Left forelimb (tissue), 1 donor: ENCODE results near the gene ARFGEF2.
"Not testable (repeated sequence)": the region's sequence is repeated elsewhere in the genome, so short reads cannot be mapped to it uniquely, and the experiment has no call there.

ENCODE experiments used
- DNase-seq: peaks from one replicate; pipeline ENCODE4 v3.0.0-alpha.2; 2018; ENCODE audit warnings: low spot score

ARFGEF2 gene

GRCh38 chr20:48930035-48930434 lies 8.5 kb downstream of the ARFGEF2 start:
- no peak for DNase-seq

- DNase-seq: no peak
These were observed 9.4 kb downstream of the ARFGEF2 start for GRCh38 chr20:48930878-48931277.

GRCh38 chr20:48931527-48932374 lies 10.2 kb downstream of the ARFGEF2 start:
- DNase-seq: no peak

- no peak for DNase-seq
These were observed 10.9 kb downstream of the ARFGEF2 start for GRCh38 chr20:48932375-48932941.

GRCh38 chr20:48933017-48933766 lies 11.7 kb downstream of the ARFGEF2 start:
- no peak for DNase-seq

- DNase-seq: not testable (repeated sequence)
These were observed 12.9 kb downstream of the ARFGEF2 start for GRCh38 chr20:48934273-48934877.

GRCh38 chr20:48934966-48935365 lies 13.5 kb downstream of the ARFGEF2 start:
- not testable (repeated sequence) for DNase-seq

GRCh38 chr20:48936178-48936577 lies 14.7 kb downstream of the ARFGEF2 start:
- not testable (repeated sequence) for DNase-seq

GRCh38 chr20:48937674-48938073 lies 16.2 kb downstream of the ARFGEF2 start:
- DNase-seq: no peak

- no peak for DNase-seq
These were observed 17.2 kb downstream of the ARFGEF2 start for GRCh38 chr20:48938670-48939069.

- no peak for DNase-seq
These were observed 18.7 kb downstream of the ARFGEF2 start for GRCh38 chr20:48940170-48940569.

GRCh38 chr20:48941467-48941866 lies 20.0 kb downstream of the ARFGEF2 start:
- DNase-seq: no peak

GRCh38 chr20:48942730-48943129 lies 21.2 kb downstream of the ARFGEF2 start:
- DNase-seq: no peak

- DNase-seq: no peak
These were observed 23.3 kb downstream of the ARFGEF2 start for GRCh38 chr20:48944663-48945297.

GRCh38 chr20:48945840-48946514 lies 24.5 kb downstream of the ARFGEF2 start:
- no peak for DNase-seq

- DNase-seq: no peak
These were observed 27.1 kb downstream of the ARFGEF2 start for GRCh38 chr20:48948612-48949011.

GRCh38 chr20:48949304-48950170 lies 28.0 kb downstream of the ARFGEF2 start:
- DNase-seq: no peak

GRCh38 chr20:48951041-48951440 lies 29.5 kb downstream of the ARFGEF2 start:
- DNase-seq: no peak

- DNase-seq: no peak
These were observed 30.1 kb downstream of the ARFGEF2 start for GRCh38 chr20:48951646-48952045.

- DNase-seq: no peak
These were observed 31.1 kb downstream of the ARFGEF2 start for GRCh38 chr20:48952656-48953055.
